ENCODE measurements around the gene GPR146.

Gene GPR146

DNA sequence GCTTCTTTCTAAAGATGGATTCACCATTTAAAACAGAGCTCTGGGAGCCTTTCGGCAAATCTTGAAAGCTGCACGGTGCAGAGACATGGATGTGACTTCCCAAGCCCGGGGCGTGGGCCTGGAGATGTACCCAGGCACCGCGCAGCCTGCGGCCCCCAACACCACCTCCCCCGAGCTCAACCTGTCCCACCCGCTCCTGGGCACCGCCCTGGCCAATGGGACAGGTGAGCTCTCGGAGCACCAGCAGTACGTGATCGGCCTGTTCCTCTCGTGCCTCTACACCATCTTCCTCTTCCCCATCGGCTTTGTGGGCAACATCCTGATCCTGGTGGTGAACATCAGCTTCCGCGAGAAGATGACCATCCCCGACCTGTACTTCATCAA, 47.3 kb downstream of the GPR146 start:
- no peak for DNase-seq (ENCODE audit: low spot score)

DNA sequence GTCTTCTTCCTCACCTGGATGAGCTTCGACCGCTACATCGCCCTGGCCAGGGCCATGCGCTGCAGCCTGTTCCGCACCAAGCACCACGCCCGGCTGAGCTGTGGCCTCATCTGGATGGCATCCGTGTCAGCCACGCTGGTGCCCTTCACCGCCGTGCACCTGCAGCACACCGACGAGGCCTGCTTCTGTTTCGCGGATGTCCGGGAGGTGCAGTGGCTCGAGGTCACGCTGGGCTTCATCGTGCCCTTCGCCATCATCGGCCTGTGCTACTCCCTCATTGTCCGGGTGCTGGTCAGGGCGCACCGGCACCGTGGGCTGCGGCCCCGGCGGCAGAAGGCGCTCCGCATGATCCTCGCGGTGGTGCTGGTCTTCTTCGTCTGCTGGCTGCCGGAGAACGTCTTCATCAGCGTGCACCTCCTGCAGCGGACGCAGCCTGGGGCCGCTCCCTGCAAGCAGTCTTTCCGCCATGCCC, 47.9 kb downstream of the GPR146 start:
- no peak for DNase-seq (ENCODE audit: low spot score)

DNA sequence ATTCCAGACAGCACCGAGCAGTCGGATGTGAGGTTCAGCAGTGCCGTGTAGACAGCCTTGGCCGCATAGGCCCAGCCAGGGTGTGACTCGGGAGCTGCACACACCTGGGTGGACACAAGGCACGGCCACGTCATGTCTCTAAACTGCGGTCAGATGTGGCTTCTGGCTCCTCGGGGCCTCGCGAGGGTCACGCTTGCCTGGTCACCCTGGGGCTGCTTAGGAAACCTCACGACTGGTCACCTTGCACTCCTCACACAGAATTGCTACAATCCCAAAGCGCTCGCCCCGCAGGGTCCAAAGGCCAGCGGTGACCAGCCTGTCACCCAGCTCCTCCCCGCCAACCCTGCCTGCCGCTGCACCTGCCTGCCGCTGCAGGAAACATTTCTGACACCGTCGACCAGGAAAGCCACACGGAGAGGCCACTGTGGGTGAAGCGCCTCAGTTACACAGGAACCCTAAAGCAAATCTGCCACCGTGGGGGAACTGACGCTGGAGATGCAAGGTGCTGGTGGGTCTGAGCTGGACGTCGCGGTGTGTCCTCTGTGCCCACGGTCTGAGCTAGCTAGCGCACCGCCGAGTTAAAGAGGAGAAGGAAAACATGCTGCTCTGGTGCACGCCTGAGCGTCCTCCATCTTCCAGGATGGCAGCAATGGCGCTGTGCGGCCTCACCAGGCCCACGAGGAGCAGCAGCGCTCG, 48.6 kb downstream of the GPR146 start:
- no peak for DNase-seq (ENCODE audit: low spot score)

DNA sequence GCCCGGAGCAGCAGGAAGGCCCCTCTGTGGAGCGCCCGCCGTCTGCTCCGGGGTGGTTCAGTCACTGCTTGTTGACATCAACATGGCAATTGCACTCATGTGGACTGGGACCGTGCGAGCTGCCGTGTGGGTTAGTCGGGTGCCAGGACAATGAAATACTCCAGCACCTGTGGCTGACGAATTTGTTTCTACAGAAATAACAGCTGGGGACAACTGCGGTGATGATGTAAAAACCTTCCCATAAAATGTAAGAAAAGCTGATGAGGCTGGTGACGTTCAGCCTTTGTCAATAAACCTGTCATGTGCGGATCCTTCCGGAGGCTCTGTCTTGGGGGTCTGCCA, 49.1 kb downstream of the GPR146 start:
- no peak for DNase-seq (ENCODE audit: low spot score)

DNA sequence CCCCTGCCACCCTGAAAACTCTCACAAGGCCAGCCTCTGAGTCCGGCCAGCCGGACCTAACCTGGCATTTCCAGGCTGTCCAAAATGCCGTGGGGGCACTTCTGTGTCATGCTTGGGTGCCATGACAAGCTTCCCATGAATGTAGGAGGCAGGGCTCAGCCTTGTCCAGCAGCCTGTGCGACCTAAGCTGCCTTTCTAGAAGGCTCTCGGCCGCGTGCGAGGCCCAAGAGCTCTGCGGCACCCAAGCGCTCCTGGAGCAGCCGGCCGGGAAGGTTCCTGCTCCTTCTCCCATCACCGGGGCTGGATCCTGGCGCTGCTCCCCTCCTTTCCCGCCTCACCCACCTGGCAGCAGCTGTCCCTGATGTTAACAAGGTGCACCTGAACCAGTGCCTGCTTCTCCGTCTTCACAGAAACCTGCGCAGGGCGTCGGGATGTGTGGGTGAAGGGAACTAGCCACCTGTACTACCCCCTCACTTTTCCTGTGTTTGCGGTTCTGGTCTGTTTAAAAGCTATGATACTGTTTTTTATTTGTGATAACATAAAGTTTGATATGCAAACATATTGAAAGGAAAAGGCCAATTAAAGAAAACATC, 49.7 kb downstream of the GPR146 start:
- DNase-seq (ENCODE audit: low spot score), result no peak

DNA sequence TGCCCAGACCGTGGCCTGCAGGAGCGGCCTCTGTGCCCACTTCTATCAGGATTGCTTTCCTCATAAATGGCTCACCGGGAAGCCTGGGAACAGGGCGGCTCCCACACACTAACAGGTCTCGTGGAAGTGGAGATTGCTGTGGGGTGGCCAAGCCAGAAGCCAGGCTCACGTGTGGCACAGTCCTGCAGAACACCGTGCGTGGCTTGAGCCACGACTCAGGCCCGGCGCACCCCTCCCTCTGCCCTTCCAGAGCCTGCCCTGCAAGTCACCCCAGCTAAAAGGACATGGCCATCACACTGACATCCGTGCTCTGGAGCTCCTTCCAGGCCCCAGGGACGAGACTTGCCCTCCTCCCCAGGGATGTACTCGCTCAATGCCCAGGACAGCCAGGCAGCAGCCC, 50.5 kb downstream of the GPR146 start:
- DNase-seq (ENCODE audit: low spot score), result no peak

DNA sequence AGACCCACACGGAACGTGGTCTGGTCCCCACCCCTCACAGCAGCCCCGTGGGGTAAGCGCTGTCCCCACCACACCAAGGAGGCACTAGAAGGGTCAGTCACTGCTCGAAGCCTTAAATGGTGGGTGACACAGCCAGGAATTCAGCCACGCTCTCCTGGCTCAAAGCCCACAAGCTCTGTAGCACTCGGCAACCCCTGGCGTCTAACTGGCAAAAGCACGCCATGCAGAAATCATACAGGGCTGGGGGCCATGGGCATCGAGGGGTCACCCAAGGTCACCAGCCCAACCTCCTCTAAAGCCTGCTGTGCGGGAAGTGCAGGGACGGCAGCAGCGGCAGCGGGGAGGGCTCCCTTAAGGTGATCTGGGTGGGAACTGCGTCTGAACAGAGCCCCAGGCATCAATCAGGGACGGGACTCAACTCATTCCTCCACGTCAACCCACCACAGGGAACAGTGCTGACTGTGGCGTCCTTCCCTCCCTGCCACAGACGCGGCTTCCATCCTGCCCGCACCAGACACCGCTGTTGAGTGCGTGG, 51.3 kb downstream of the GPR146 start:
- DNase-seq (ENCODE audit: low spot score), result no peak

DNA sequence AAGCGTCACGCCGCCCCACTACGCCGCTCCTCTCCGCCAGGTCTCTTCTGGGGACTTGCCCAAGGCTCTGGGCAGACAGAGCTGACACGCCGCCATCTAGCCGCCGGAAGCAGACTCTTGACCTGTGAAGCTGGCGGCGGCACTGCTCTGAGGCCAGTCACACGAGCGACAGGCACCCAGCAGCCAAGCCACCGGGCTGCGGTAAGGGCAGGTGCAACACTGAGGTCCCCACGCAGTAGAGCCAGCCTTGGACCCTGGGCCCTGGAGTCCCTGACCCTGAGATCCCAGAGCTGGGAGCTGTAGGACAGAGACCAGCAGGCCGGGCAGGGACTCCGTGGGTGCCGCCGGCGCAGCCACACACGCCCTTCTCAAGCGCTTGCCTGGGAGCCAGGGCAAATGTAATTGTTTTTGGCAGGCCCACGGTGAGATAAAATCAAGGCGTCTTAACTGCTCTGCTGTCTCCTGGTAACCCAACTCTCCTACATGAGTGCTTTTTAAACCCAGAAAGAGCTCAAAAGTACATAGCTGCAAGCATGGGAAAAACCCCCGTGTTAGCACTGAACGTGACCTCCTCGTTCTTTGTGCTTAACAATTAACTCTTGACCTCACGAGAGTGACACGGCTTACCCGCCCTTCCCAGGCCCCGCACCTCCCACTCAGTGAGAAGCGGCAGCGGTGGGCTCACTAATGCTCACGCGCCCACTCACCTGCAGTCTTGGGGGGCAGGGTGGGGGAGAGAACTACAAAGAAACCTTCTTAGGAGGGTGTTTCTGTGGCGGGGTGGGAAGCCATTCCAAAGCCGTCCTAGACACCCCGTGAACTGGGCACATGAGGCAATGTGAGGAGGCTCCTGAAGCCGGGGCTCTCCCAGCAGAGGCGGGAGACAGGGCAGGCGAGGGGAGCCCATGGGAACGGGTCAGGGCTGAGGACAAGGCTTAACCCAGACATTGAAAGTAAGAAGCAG, 52.1 kb downstream of the GPR146 start:
- peak; percentile 74 for DNase-seq (ENCODE audit: low spot score)

DNA sequence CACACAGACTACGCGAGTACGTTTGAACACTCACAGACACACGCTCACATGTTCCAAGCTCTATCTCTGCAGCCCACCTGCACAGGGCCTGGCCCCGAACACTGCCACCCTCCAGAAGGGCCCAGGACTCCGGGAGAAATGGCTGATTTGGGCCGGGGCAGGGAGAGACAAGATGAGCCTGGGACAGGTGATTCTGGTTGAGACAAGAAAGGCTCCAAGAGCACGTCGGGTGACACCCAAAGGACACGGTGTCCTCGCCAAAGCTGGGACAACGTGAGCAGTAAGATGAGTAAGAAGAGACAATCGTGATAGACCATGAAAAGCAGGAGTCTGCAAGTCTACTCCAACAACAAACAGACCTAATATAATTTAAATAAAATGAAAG, 52.8 kb downstream of the GPR146 start:
- DNase-seq (ENCODE audit: low spot score), result no peak

DNA sequence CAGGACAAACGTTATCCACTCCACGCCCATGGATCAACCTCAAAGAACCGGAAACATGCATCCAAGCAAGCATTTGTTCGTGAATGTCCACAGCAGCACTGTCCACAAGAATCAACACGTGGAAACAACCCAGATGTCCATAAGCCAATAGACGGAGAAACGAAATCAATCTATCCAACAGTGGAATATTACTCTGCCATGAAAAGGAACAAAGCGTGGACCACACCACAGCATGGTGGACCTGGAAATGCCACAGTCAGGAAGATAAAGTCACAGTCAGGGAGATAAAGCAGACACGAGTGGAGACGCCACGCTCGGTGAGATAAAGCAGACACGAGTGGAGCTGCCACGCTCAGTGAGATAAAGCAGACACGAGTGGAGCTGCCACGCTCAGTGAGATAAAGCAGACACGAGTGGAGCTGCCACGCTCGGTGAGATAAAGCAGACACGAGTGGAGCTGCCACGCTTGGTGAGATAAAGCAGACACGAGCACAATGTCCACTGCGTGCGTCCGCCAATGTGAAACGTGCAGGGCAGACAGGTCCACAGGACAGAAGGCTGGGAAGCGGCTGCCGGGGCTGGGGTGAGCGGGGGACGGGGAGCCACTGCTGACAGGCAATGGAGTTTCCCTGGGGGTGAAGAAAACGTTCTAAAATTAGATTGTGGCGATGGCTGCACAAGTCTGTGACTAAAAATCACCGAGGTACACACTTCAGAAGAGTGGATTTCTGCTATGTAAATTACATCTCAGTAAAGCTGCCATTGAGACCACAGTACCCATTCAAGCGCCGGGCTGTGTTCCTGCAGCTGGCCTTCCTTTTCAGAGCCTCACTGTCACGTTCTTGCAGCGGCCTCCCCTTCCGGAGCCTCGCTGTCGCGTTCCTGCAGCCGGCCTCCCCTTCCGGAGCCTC, 54.2 kb downstream of the GPR146 start:
- DNase-seq (ENCODE audit: low spot score), result no peak

DNA sequence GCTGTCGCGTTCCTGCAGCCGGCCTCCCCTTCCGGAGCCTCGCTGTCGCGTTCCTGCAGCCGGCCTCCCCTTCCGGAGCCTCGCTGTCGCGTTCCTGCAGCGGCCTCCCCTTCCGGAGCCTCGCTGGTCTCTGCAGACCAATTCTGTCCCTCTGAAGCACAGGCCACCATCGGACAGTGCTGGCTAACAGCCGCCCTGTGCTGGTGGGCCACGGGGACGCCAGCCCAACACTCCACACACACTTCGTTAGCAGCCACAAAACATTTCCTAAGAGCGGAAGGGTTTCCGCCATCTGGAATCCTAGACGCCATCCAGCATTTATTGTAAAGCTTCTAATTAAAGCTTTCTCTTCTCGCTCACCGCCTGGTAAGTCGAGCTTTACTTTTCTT, 54.8 kb downstream of the GPR146 start:
- no peak for DNase-seq (ENCODE audit: low spot score)

DNA sequence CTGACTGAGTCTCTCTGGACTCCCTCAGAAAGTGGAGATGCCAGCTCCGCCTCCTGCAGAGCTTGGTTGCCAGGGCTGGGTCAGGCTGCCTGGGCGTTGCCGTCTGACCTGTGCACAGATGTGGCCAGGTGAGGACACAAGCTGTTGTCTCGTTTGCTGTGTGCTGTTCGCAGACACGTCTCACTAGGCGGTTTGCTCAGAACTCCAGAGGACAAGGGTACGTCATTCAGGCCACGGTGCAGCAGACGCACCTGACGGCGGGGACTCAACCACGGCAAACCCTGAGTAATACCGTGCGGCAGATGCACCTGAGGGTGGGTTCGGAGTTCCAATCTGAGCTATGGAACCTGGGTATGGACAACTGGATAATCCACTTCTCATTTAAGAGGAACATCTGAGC, 55.3 kb downstream of the GPR146 start:
- DNase-seq (ENCODE audit: low spot score), result no peak

DNA sequence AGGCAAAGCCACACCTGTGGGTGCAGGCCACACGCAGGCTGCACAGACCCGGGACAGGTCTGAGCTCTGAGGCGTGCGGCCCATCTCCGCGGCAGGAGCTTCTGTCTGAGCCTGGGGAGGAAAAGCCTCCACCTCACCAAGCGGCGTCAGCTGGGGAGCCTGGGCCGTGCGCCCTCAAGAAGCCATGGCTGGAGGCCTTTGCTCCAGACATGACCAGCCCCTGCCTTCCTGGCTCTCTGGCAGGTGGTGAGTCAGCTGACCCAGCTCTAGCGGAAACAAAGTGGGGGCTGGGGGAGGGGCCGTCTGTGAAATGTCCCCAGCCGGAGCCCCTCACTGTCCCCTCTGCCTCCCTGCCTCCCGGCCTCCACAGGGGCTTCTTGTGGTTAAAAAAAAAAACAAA, 56.0 kb downstream of the GPR146 start:
- no peak for DNase-seq (ENCODE audit: low spot score)

DNA sequence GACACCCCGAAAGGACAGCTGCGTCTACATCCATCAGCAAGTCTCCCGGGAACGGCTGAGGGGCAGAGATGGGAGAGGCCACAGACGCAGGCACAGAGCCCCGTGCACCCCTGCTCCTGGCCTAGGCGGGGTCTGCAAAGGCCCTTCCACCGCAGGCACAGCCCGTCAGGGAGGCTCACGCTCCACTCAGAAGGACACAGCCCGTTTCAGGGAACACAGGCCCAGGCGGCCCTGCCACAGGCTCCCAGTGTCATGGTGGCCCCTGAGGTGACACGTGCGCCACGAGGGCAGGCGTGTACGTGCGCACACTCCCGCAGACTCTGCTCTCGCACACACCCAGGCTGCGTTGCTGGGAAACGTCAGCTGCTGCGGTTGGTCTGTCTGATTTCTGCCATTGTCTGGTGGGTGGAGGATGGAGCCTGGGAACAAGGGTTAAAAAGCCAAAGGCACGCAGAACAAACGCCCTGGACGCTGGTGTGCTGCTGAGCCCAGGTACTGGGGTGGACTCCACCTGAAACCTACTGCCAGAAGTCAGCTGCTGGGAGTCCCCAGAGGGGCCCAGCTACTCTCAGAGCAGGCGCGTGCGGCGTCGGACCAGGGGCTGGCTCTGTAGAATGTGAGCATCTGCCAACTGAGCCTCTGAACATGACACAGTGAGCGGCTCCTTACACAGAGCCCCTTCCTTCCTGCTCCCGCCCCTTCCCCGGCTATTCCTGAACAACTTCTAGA, 56.7 kb downstream of the GPR146 start:
- peak; percentile 68 for DNase-seq (ENCODE audit: low spot score)

DNA sequence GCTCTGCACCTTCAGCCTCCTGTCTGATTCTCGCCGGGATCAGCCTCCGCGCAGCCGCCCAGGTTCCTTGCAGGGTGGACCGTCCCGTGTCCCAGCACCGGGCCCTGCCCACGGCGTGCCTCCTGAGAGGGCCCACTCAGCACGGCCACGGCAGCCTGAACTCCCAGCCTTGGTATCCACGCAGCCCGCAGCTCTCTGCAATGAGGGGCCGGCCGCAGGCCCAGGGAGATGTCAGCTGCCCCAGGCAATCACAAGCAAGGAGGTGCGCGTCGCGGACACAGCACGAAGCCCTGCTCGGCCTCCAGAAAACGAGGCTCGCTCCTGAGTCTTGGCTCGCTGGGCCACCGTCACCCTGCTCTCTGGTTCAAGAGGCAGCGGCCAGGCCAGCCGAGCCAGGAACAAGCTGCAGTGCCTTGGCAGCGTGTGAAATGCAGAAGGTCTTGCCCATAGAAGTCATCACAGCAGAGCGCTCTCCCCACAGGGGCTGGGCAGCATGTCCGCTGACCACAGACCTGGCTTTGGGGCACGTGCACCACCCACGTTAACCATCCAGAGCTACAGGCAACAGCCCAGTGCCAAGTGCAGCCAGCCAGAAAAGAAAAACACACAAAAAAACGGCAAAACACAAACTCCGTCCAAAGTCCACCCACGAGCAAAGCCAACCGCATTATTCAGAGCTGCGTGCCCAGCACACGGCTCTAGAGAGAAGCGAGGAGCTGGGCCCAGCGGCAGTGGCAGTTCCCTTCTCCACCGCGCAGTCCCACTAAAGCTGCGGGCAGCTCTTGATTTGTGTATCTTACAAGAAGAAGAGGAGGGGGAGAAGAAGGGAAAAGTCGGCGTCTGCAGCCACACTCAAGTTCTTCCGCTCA, 57.5 kb downstream of the GPR146 start:
- no peak for DNase-seq (ENCODE audit: low spot score)

DNA sequence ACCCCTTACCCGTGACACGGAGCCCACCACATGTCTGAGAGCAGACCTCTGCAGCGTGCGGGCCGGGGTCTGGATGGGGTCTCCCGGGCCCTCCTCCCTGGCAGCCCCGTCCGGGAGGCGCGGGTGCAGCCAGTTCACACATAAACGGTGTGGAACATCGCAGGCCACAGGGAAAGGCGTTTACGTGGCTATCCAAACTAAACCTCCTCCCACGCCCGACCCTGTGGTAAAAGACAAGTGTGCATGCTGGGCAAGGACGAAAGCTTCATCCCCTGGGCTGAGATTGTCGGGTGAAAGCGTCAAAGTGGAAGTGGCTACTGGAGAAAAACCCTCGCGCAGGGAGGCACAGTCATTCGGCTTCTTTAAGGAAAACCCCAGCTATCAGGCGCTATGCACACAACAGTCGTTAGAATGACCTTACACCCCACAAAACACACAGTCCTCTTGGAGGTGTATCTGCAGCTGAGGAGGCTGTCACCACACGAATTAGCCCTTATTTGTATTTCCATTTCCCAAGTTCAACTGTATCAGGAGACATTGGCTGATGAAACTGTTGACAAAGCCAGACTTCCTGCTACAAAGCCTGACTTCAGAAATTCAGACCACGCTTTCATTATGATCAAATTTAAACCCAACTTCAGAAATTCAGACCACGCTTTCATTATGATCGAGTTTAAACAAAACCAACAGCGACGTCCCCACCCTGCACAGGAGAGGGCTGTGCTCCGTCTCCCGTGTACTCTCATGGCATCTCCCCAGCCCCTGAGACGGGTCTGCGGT, 58.9 kb downstream of the GPR146 start:
- no peak for DNase-seq (ENCODE audit: low spot score)

DNA sequence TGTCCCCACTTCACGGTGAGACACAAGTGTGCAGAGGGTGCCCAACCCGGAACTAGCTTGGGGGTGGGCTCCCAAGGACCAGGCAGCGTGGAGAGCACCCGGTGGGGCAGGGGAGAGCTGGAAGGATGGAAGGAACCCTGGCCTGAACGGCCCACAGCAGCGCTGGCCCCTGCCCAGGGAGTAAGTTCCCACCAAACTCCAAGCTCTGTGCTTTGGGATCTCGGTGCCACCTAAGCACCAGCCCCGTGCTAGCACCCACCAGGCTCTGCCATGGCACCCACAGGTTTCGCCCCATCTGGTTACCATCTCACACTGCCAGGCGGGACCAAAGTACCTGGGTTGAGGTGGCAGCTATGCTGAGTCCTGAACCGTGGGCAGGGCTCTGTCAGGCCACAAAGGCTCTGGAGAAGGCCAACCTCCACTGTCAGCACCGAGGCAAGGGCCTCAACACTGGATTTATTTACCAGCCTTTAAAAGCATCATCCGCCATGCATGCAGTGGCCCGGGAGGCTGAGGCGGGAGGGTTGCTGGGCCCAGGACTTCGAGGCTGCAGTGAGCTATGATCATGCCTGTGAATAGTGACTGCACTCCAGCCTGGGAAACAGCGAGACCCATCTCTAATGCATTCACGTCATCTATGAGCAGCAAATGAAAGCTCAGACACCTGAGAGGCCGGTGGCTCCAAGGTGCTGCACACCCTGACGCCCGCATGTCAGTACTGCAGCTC, 59.6 kb downstream of the GPR146 start:
- DNase-seq (ENCODE audit: low spot score), result no peak

DNA sequence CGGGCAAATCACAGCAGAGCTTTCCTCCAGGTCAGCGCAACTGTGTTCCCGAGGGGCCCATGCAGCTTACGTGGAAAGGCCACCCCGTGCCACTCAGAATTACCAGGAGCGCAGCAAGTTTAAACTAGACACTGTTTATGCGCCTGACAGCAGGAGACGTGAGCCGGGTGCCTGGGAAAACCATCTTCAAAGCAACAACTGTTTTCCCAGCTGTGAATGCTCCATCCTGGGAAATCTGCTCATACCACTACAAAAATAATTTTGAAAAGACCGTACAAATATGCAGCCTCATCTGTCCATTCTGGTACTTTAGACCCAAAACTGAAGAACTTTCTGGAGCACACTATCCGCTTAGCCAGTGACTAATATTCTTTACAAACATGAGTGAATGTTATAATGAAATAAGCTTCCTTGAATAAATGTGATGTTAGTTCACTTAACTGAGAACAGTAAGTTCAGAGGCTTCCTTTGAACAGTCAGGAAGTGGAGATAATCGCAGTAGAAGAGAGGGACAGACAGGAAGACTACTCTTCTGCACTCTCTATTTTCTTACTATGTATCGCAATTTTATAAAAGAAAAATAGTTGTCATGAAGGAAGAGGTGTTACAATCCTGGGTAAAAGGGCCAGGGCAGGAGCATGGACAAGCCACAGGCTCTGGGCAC, 60.3 kb downstream of the GPR146 start:
- no peak for DNase-seq (ENCODE audit: low spot score)

Measured in SK-N-DZ (cell line).